Measurements from ENCODE around the gene GRK5.

DNA sequence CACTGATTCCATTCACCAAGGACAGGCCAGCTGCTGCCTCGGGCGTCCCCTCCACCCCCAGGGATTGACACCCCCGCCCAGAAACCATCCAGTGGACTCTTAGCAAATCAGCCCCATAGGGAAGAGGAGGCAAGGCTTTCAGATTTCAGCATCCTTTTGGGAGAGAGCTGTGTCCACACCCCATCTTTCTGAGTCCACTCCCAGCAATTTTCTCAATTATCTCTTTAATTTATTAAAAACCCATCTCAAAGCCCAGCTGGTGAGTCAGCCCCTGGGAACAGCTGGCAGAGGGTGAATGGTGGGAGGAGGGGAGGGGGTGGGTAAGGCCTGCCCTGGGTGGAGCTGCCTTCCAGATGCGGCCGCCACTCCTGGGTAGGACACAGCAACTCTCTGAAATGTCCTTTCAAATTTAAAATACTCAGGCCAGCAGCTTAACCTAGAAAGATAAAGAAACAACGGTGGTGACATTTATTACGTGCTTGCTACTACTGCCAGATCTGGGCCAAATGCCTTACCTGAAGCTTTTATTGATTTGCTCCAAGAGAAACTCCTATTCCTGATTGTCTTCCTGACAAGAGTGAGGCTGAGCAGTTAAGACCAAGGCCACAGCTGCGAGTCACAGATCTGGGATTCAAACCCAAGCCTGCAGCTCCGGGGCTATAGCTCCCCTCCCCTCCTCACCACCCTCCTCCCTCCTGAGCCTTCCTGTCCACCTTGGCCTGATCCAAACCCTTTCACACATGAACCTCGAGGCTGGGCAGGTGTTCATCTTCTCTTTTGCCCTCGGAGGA lies 214.7 kb downstream of the GRK5 start:
- TF ChIP-seq, protein P1, sequence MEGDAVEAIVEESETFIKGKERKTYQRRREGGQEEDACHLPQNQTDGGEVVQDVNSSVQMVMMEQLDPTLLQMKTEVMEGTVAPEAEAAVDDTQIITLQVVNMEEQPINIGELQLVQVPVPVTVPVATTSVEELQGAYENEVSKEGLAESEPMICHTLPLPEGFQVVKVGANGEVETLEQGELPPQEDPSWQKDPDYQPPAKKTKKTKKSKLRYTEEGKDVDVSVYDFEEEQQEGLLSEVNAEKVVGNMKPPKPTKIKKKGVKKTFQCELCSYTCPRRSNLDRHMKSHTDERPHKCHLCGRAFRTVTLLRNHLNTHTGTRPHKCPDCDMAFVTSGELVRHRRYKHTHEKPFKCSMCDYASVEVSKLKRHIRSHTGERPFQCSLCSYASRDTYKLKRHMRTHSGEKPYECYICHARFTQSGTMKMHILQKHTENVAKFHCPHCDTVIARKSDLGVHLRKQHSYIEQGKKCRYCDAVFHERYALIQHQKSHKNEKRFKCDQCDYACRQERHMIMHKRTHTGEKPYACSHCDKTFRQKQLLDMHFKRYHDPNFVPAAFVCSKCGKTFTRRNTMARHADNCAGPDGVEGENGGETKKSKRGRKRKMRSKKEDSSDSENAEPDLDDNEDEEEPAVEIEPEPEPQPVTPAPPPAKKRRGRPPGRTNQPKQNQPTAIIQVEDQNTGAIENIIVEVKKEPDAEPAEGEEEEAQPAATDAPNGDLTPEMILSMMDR (IDR thresholded peaks at IDR 0.05 in 4 of 5, conservative IDR thresholded peaks at IDR 0.05 in 1 of 5), result no peak
- no peak for TF ChIP-seq POLR2A (IDR thresholded peaks at IDR 0.05)
